AG04450 (cell line): ENCODE results near the gene ABR. TPM values are rescaled to one million over a fixed set of nuclear protein-coding genes. Genes with fewer than 3 reads are reported as not detected.

Experiments
- CTCF ChIA-PET: fragments of 300-600, 350-600 bp; formaldehyde crosslinking; extraction: SDS; loops from one replicate; lab custom pipeline; 2022; ENCODE audit warnings: antibody characterized with exemption, inconsistent platforms; lab: Charles Lee
- POLR2A ChIA-PET: fragments of 350-600 bp; formaldehyde crosslinking; extraction: SDS; loops from one replicate; lab custom pipeline; 2021; ENCODE audit warnings: antibody characterized with exemption, inconsistent platforms; lab: Yijun Ruan, JAX
- DNase-seq: peaks from one replicate; pipeline ENCODE4 v3.0.0-alpha.2; 2011; ENCODE audit warnings: low read depth, low spot score
- H3K27ac ChIP-seq: one replicate; pipeline ENCODE4 v1.5.1; 2012; ENCODE audit warnings: low read depth, low read length, control low read depth
- H3K27me3 ChIP-seq: one replicate; pipeline ENCODE4 v1.6.0; 2012; ENCODE audit warnings: low read length; ENCODE audit not compliant: control insufficient read depth, insufficient read depth
- H3K4me3 ChIP-seq: 2 replicates; pipeline ENCODE4 v1.5.1; 2011; ENCODE audit warnings: mild to moderate bottlenecking, low read depth, low read length, control low read depth
- H3K9me3 ChIP-seq: 2 replicates; pipeline ENCODE4 v1.5.1; 2012; ENCODE audit warnings: low read length; ENCODE audit not compliant: control insufficient read depth, insufficient read depth
- CTCF ChIP-seq: IDR thresholded peaks from 2 replicates; pipeline ENCODE4 v1.5.1; 2011; ENCODE audit warnings: low read depth, low read length, control low read depth, inconsistent platforms
- polyA plus RNA-seq: library from polyadenylated mRNA; depleted of rRNA; stranded (reverse); fragments of >200 nt; gene quantifications from 2 replicates; pipeline ENCODE4 v1.2.3, GENCODE V29; 2011

The ABR gene
- polyA plus RNA-seq, 1 experiment: 64.3 TPM

GRCh38 chr17:1166276-1166675 lies 13.5 kb downstream of the ABR start:
- ChIA-PET POLR2A (no interaction called here), CTCF (interaction anchor here (1.4 kb wide), 1 partner anchor 21 kb away, joined by 3 read pairs; no protein-coding TSS in a partner anchor)
- Histone ChIP-seq H3K27ac (no peak overlapping the region), H3K4me3 (no peak overlapping the region), H3K9me3 (no peaks in the 10 kb centered on the region; the same call in 1 of the 2 replicates), H3K27me3 (no peaks in the 10 kb centered on the region)
- TF ChIP-seq CTCF: no peak
- no peak for DNase-seq

- DNase-seq: no peak
- no peak for TF ChIP-seq CTCF
- CTCF ChIA-PET: interaction anchor here (0.6 to 1.4 kb wide), 2 partner anchors 22 to 26 kb away, joined by 3 read pairs; no protein-coding TSS in a partner anchor
- H3K4me3 ChIP-seq: no peak overlapping the region
- H3K27me3 ChIP-seq: no peaks in the 10 kb centered on the region
- H3K9me3 ChIP-seq: peaks cover under 1% of the 10 kb centered on the region; the same call in 1 of the 2 replicates
- POLR2A ChIA-PET: no interaction called here
- H3K27ac ChIP-seq: no peak overlapping the region
Observed at GRCh38 chr17:1165836-1166235, 13.9 kb downstream of the ABR start.

- no peak for DNase-seq
- Histone ChIP-seq H3K9me3 (peaks cover 5% of the 10 kb centered on the region; the same call in 1 of the 2 replicates), H3K4me3 (no peak overlapping the region), H3K27me3 (no peaks in the 10 kb centered on the region), H3K27ac (no peak overlapping the region)
- POLR2A ChIA-PET: no interaction called here
- no peak for TF ChIP-seq CTCF
- CTCF ChIA-PET: interaction anchor here (0.6 kb wide), 1 partner anchor 25 kb away, joined by 3 read pairs; no protein-coding TSS in a partner anchor
Observed at GRCh38 chr17:1164935-1165556, 14.7 kb downstream of the ABR start.

GRCh38 chr17:1162116-1162855 lies 17.5 kb downstream of the ABR start:
- CTCF ChIA-PET: no interaction called here

More at GRCh38 chr17:1162116-1162855, 17.5 kb downstream of the ABR start:
- Histone ChIP-seq H3K9me3 (peaks cover 9% of the 10 kb centered on the region; the same call in 1 of the 2 replicates), H3K27ac (no peak overlapping the region), H3K27me3 (no peaks in the 10 kb centered on the region), H3K4me3 (no peak overlapping the region)
- no peak for DNase-seq
- no peak for TF ChIP-seq CTCF
- POLR2A ChIA-PET: interaction anchor here (0.8 kb wide), 1 partner anchor 24 kb away, joined by 3 read pairs; no protein-coding TSS in a partner anchor
